Uterus (tissue), 2 donors: ENCODE data around the gene KREMEN2.

Experiments
- POLR2A ChIP-seq, 2 donors: fragments of 450-650 bp; IDR thresholded peaks; one replicate each; pipeline ENCODE4 v1.6.1; 2016; ENCODE audit warnings: antibody characterized with exemption in 2 of 2, mild to moderate bottlenecking in 1 of 2, moderate library complexity in 1 of 2
- TF ChIP-seq, protein P1 (sequence below), 4 experiments: fragments of 200-600 bp in 2 of 4; fragments of 450-650 bp in 2 of 4; sonication (generic) in 2 of 4; IDR thresholded peaks; one replicate each; pipeline ENCODE4 v1.5.1; 2016 to 2019; ENCODE audit warnings: antibody characterized with exemption in 4 of 4, mild to moderate bottlenecking in 2 of 4, moderate library complexity in 1 of 4

DNA sequence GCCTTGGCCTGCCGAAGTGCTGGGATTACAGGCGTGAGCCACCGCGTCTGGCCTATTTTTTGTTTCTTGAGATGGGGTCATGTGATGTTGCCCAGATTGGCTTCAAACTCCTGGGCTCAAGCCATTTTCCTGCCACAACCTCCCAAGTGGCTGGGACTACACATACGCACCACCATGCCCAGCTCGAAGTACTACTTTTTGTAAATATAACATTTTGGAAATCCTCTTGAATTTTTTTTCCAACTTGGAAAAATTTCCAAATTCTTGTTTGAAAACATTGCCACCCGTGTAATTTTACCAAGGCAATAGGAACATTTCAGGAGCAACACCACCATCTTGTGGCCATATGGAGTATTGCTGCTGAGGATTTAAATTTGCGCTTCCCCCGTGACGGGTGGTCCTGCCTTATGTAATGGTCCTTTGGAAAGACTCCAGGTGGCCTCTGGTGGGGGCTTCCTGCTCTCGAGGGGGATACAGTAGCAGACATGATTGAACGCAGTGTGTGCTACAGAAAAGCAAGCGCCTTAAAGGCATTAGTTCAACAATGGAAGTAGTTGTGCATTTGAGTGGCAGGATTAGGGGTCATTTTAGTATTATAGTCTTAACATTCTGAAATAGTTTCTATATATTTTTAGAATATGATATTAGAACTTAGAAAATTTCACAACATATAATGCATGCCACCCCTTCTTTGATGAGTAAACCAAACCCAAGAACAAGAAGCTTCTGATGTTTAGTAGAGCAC, 44.4 kb upstream of the KREMEN2 start:
- TF ChIP-seq, protein P1, sequence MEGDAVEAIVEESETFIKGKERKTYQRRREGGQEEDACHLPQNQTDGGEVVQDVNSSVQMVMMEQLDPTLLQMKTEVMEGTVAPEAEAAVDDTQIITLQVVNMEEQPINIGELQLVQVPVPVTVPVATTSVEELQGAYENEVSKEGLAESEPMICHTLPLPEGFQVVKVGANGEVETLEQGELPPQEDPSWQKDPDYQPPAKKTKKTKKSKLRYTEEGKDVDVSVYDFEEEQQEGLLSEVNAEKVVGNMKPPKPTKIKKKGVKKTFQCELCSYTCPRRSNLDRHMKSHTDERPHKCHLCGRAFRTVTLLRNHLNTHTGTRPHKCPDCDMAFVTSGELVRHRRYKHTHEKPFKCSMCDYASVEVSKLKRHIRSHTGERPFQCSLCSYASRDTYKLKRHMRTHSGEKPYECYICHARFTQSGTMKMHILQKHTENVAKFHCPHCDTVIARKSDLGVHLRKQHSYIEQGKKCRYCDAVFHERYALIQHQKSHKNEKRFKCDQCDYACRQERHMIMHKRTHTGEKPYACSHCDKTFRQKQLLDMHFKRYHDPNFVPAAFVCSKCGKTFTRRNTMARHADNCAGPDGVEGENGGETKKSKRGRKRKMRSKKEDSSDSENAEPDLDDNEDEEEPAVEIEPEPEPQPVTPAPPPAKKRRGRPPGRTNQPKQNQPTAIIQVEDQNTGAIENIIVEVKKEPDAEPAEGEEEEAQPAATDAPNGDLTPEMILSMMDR (IDR thresholded peaks at IDR 0.05) = peak; percentile 92 to 97 (median 92)
- no peak for TF ChIP-seq POLR2A (IDR thresholded peaks at IDR 0.05)
